ENCODE results near the gene CHAF1A.

The CHAF1A gene

DNA sequence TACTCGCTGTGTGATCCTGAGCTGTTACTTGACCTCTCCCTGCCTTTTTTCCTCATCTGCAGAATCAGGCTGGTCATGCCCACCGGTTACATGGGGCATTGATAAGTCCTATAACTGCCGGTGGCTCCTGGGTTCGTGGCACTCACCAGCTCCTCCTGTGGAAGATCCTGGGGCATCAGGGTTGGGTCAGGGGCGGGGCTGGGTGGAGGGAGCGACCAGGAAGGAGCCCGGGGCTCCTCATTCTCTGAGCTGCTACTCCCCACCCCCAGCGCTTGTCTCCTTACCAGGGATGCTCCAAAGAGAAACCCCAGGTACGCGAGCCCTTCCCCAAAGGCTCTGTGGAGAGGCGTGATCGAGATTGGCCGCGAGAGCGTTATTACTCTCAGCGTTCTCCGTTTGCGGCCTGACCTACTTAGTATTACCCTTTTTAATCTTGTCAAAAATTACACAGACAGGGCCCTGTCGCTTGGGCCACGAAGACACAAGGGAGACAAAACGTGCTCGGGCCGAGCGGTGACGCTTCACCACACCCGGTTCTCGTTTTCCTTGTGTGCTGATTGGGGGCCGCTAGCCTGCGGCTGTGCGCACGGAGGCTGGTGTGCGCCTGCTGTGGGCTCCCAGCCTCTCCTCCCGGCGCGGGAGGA lies 80.4 kb downstream of the CHAF1A start (continued):
- TF ChIP-seq ZNF121 (tag by site-specific recombination; IDR thresholded peaks at IDR 0.05) (no peak), ZNF239 (tag by site-specific recombination; IDR thresholded peaks at IDR 0.05) (no peak), ZNF837 (tag by site-specific recombination; IDR thresholded peaks at IDR 0.05) (no peak), ZNF394 (tag by site-specific recombination; IDR thresholded peaks at IDR 0.05; ENCODE audit: borderline replicate concordance) (no peak), SCRT2 (tag by site-specific recombination; IDR thresholded peaks at IDR 0.05) (no peak)
- TF ChIP-seq, protein P1, sequence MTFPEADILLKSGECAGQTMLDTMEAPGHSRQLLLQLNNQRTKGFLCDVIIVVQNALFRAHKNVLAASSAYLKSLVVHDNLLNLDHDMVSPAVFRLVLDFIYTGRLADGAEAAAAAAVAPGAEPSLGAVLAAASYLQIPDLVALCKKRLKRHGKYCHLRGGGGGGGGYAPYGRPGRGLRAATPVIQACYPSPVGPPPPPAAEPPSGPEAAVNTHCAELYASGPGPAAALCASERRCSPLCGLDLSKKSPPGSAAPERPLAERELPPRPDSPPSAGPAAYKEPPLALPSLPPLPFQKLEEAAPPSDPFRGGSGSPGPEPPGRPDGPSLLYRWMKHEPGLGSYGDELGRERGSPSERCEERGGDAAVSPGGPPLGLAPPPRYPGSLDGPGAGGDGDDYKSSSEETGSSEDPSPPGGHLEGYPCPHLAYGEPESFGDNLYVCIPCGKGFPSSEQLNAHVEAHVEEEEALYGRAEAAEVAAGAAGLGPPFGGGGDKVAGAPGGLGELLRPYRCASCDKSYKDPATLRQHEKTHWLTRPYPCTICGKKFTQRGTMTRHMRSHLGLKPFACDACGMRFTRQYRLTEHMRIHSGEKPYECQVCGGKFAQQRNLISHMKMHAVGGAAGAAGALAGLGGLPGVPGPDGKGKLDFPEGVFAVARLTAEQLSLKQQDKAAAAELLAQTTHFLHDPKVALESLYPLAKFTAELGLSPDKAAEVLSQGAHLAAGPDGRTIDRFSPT (tag by site-specific recombination; IDR thresholded peaks at IDR 0.05) = no peak

DNA sequence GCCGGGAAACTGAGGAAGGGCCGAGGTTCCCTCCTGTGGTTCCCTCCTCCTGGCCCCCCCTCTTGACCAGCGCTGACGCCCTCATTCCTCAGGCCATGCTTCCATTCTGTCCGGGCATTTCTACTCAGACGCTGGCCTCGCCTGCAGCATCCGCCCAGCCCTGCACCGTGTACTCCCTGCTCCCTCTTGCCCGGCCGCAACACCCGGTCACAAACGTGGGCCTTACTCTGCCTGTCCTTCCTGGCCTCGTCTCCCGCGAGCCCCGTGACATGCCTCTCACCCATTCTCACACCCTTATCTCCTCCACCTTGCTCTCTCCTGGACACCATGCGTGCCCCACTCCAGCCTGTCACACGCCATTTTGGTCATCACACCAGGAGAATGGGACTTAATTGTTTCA lies 80.9 kb downstream of the CHAF1A start:
- Histone ChIP-seq H3K9me3 (ENCODE audit: control insufficient read depth, insufficient read depth, low read depth, low read length) (no peaks in the 10 kb centered on the region), H3K4me1 (ENCODE audit: control insufficient read depth, insufficient read depth, low read length) (no peaks in the 10 kb centered on the region), H3K4me3 (ENCODE audit: low read depth, low read length) (no peak overlapping the region), H3K27ac (ENCODE audit: extremely low read depth, low read depth, low read length) (no peak overlapping the region), H3K36me3 (ENCODE audit: control insufficient read depth in 2 of 2, insufficient read depth in 1 of 2, low read length in 2 of 2) (peaks cover 16 to 64% of the 10 kb centered on the region in 2 experiments; a peak in 2 of 3 replicates)
- ChIA-PET POLR2A (interaction anchor here (0.6 to 0.7 kb wide), 4 partner anchors 8 to 21 kb away, joined by 4 to 6 read pairs (median 6); no protein-coding TSS in a partner anchor), CTCF (no interaction called here)
- TF ChIP-seq SETDB1 (IDR thresholded peaks at IDR 0.05; ENCODE audit: insufficient read length, low read length) (no peak), ZNF239 (tag by site-specific recombination; IDR thresholded peaks at IDR 0.05) (no peak), KLF7 (tag by site-specific recombination; IDR thresholded peaks at IDR 0.05; ENCODE audit: borderline replicate concordance) (no peak), ZNF544 (tag by site-specific recombination; IDR thresholded peaks at IDR 0.05) (no peak), GFI1B (tag by site-specific recombination; IDR thresholded peaks at IDR 0.05) (no peak), SALL2 (tag by site-specific recombination; IDR thresholded peaks at IDR 0.05; ENCODE audit: borderline replicate concordance) (no peak), KLF17 (tag by site-specific recombination; IDR thresholded peaks at IDR 0.05) (no peak), OSR2 (tag by site-specific recombination; IDR thresholded peaks at IDR 0.05) (no peak), ZNF202 (tag by site-specific recombination; IDR thresholded peaks at IDR 0.05; ENCODE audit: borderline replicate concordance) (no peak), ZNF146 (tag by site-specific recombination; IDR thresholded peaks at IDR 0.05) (no peak), ZBTB8A (tag by site-specific recombination; IDR thresholded peaks at IDR 0.05) (no peak), ZNF561 (tag by site-specific recombination; IDR thresholded peaks at IDR 0.05; ENCODE audit: borderline replicate concordance) (no peak), ZNF184 (tag by site-specific recombination; IDR thresholded peaks at IDR 0.05) (no peak), KLF1 (tag by site-specific recombination; IDR thresholded peaks at IDR 0.05) (no peak), ZBTB21 (tag by site-specific recombination; IDR thresholded peaks at IDR 0.05) (no peak), ZNF596 (tag by site-specific recombination; IDR thresholded peaks at IDR 0.05) (no peak)
- TF ChIP-seq, protein P2, sequence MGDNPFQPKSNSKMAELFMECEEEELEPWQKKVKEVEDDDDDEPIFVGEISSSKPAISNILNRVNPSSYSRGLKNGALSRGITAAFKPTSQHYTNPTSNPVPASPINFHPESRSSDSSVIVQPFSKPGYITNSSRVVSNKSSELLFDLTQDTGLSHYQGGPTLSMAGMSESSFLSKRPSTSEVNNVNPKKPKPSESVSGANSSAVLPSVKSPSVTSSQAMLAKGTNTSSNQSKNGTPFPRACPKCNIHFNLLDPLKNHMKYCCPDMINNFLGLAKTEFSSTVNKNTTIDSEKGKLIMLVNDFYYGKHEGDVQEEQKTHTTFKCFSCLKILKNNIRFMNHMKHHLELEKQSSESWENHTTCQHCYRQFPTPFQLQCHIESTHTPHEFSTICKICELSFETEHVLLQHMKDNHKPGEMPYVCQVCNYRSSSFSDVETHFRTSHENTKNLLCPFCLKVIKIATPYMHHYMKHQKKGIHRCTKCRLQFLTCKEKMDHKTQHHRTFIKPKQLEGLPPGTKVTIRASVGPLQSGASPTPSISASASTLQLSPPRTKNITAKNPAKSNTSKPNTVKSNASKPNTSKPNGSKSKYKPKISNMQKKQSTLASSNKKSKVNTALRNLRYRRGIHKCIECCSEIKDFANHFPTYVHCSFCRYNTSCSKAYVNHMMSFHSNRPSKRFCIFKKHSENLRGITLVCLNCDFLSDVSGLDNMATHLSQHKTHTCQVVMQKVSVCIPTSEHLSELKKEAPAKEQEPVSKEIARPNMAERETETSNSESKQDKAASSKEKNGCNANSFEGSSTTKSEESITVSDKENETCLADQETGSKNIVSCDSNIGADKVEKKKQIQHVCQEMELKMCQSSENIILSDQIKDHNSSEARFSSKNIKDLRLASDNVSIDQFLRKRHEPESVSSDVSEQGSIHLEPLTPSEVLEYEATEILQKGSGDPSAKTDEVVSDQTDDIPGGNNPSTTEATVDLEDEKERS (tag by site-specific recombination; IDR thresholded peaks at IDR 0.05) = no peak
- TF ChIP-seq, protein P3, sequence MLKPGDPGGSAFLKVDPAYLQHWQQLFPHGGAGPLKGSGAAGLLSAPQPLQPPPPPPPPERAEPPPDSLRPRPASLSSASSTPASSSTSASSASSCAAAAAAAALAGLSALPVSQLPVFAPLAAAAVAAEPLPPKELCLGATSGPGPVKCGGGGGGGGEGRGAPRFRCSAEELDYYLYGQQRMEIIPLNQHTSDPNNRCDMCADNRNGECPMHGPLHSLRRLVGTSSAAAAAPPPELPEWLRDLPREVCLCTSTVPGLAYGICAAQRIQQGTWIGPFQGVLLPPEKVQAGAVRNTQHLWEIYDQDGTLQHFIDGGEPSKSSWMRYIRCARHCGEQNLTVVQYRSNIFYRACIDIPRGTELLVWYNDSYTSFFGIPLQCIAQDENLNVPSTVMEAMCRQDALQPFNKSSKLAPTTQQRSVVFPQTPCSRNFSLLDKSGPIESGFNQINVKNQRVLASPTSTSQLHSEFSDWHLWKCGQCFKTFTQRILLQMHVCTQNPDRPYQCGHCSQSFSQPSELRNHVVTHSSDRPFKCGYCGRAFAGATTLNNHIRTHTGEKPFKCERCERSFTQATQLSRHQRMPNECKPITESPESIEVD (tag by site-specific recombination; IDR thresholded peaks at IDR 0.05) = no peak
- TF ChIP-seq, protein P4, sequence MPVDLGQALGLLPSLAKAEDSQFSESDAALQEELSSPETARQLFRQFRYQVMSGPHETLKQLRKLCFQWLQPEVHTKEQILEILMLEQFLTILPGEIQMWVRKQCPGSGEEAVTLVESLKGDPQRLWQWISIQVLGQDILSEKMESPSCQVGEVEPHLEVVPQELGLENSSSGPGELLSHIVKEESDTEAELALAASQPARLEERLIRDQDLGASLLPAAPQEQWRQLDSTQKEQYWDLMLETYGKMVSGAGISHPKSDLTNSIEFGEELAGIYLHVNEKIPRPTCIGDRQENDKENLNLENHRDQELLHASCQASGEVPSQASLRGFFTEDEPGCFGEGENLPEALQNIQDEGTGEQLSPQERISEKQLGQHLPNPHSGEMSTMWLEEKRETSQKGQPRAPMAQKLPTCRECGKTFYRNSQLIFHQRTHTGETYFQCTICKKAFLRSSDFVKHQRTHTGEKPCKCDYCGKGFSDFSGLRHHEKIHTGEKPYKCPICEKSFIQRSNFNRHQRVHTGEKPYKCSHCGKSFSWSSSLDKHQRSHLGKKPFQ (tag by site-specific recombination; IDR thresholded peaks at IDR 0.05) = no peak
- TF ChIP-seq, protein P1 (tag by site-specific recombination; IDR thresholded peaks at IDR 0.05) = no peak

Data from HEK293 (cell line).